GM18858 (cell line): ENCODE results near the gene PSKH1.
"Not testable (repeated sequence)": the region's sequence is repeated elsewhere in the genome, so short reads cannot be mapped to it uniquely, and the experiment has no call there.

ENCODE experiments used
- ATAC-seq: cut with Tn5 transposase; IDR thresholded peaks from one replicate; pipeline ENCODE4 v1.9.1; 2021; ENCODE audit not compliant: unreplicated experiment

Gene PSKH1

GRCh38 chr16:67892899-67893742 is at the start of gene PSKH1:
PSKH1 (plus strand) TSS chr16:67893254; CDS start chr16:67908750, 15,496 bp downstream.
- peak; percentile 55 for ATAC-seq

- no peak for ATAC-seq
Measured at GRCh38 chr16:67843343-67843765, 49.7 kb upstream of the PSKH1 start.

- ATAC-seq, result no peak
Measured at GRCh38 chr16:67844497-67844896, 48.6 kb upstream of the PSKH1 start.

- no peak for ATAC-seq
Measured at GRCh38 chr16:67845291-67846062, 47.6 kb upstream of the PSKH1 start.

DNA sequence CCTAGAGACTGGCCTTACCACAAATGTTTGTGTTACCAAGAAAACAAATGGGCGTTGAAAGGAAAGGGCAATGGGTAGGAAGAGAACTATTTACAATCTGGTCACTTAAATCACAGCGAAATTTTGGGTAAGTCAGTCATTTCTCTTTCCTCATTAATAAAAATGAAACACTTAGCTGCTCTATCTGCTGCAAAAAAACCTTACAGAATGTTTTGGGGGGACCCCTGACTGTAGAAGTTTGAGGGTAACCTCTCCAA is 47.1 kb upstream of the PSKH1 start:
- ATAC-seq, result no peak

DNA sequence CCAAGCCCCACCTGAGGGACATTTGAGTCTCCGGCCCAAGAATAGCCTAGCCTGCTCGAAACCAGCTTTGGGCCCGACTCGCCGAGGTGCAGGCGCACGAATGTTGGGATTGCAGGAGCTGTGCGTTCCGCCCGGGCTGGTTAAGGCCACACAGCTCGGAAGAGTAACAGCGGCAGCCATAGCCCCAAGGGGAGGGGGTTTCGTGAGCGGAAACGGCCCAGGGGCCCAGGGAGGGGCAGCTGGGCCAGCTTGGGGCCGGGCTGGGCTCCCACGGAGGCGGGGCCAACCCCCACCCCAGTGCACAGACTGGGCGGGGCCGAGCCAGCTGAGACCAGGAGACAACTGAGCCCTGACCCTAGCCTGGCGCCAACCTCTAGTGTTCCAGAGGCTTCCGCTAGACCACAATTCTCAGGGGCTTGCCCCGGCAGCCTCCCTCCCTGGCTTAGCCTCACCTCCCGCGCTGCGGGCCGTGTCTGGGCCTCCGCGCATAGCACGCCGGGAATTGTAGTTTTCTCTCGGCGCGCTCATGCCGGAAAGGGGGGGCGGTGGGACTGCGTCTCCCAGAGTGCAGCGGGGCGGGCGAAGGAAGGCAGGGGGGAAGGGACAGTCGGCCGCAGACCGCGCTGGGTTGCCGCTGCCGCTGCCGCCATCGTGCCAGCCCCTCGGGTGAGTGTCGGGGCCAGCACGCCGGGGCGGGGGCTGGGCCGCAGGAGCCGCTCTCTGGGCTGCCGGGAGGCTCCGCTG is 46.6 kb upstream of the PSKH1 start, which contains the start of gene NUTF2:
Gene NUTF2, plus strand, starts transcription at position 614 of the 744 bp plus-strand sequence. CDS start 18,198 bp downstream, outside the sequence.
- peak; percentile 49 for ATAC-seq

GRCh38 chr16:67847064-67847861 is 45.8 kb upstream of the PSKH1 start, which contains the start of gene CENPT:
CENPT (minus strand) TSS chr16:67847693; CDS start chr16:67833859, 13,834 bp downstream.
- peak; percentile 35 for ATAC-seq

GRCh38 chr16:67848118-67848517 is 44.9 kb upstream of the PSKH1 start:
- ATAC-seq, result no peak

- ATAC-seq, result no peak
Measured at GRCh38 chr16:67853670-67854069, 39.4 kb upstream of the PSKH1 start.

GRCh38 chr16:67855789-67856188 is 37.3 kb upstream of the PSKH1 start:
- no peak for ATAC-seq

DNA sequence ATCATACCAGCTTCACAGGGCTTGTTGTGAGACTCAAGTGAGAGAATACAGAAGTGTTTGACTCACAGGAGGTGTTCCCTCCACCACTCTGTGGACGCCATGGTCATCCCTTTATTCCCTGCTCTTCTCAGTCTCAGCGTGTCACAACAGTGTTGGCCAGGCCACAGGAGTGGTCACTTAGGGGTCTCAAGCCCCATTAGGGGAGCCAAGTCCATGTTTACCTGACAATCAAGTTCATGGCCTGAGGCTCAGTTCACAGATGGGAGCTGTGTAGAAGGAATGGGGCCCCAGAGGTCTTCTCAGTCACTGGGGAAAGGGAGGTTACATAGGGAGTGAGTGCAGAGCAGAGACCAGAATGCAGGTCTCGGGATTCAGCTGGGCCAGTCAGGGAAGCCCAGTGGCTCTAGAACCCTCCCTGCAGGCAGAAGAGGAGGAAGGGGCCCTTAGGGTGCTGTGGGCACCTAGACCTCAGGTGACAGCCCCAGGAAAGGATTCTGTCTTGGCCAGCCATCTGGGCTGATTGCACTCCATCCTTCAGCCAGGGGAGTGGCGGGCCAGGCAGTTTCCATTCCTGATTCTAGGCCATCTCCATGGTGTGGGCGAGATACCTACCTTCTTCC is 36.0 kb upstream of the PSKH1 start:
- ATAC-seq, result no peak

DNA sequence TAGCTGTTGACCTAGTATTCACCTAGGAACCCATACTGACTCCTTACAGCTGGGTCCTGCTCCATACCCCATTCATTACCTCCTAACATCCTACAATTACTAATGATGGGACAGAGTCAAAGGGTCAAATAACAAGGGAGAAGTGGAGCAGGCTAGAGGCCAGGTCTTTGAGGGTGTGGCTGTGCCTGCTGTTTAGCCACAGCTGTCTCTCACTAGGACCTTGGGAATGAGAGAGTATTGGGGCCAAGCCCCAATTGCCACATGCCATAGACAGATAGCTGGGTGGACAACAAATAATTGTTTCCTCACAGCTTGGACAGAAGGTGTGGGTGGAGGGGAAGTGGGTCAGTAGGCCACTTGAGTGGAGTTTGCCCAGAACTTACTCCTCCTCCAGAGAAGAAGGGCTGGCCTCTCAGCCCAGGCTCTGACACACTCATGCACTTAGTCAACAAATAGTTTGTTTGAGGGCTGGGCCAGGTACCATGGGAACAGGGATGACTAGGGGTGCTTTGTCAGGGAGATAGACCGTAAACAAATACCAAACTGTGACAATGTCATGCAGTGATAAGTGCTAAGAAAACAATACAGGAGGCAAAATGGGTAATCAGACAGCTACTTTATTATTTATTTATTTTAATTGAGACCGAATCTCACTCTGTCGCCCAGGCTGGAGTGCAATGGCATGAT is 35.4 kb upstream of the PSKH1 start:
- no peak for ATAC-seq

- no peak for ATAC-seq
Measured at GRCh38 chr16:67858500-67858899, 34.6 kb upstream of the PSKH1 start.

DNA sequence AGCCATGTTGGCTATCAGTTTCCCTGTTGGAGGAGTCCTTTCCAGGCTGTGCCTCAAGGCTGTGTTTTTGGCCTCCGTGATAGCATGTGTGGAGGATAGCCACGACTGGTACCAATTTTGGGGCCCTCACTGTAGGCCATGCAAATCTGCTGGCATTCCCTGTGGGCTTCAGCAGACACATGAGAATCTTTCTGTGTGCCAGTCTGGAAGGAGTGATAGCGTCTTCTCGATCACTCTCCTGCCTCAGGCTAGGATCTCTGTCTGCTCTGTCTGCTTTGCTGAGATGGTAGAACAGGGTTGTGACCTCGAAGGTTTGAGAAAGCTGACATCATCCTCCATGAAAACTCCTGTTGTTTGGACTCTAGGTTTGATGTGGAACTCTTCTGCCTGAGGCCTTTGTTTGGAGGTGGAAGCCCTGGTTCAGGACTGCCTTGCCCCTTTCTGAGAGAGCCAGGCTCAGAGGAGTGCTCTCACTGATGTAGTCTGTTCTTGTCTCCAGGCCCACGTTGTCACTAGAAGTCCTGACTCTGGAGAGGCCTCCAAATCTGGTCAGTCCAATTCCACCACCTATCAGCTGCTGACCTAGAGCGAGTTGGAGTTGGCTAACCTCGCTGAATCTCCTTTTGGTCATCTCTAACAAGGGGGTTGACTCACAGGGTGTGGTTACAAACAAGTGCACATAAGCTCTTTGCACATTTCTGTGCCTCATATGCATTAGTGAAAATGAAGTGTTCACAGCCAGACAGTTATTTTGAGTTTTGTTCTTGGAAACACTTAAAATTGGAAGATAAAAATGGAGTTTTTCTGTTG is 32.3 kb upstream of the PSKH1 start:
- no peak for ATAC-seq

GRCh38 chr16:67861877-67862276 is 31.2 kb upstream of the PSKH1 start:
- no peak for ATAC-seq

- no peak for ATAC-seq
Measured at GRCh38 chr16:67862623-67863583, 30.2 kb upstream of the PSKH1 start.

DNA sequence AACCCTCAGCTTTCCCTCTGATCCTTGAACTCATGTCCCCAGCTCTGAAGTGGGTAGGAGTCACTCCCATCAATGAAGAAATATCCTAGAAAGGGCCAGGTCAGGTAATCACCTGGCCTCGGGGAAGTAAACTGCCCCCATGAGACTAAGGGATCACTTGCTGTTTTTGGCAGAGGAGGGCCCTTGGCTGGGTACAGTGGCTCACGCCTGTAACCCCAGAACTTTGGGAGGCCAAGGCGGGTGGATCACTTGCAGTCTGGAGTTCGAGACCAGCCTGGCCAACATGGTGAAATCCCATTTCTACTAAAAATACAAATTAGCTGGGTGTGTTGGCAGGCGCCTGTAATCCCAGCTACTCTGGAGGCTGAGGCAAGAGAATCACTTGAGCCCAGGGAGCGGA is 29.0 kb upstream of the PSKH1 start:
- ATAC-seq, result not testable (repeated sequence)

- ATAC-seq, result no peak
Measured at GRCh38 chr16:67864594-67864993, 28.5 kb upstream of the PSKH1 start.
